GM12875 (cell line): ENCODE data around the gene FGGY.

ENCODE experiments used
- H3K4me3 ChIP-seq: one replicate; pipeline ENCODE4 v1.5.1; 2011; ENCODE audit warnings: low read depth, low read length, control low read depth
- CTCF ChIP-seq: IDR thresholded peaks from 2 replicates; pipeline ENCODE4 v1.5.1; 2011; ENCODE audit warnings: low read depth, mild to moderate bottlenecking, control low read depth, inconsistent platforms, low read length, moderate library complexity, borderline replicate concordance; ENCODE audit not compliant: insufficient read depth

FGGY gene

GRCh38 chr1:59322814-59323213, 25.9 kb downstream of the FGGY start:
- TF ChIP-seq CTCF, result no peak
- H3K4me3 ChIP-seq, result no peak overlapping the region

GRCh38 chr1:59323879-59324278, 27.0 kb downstream of the FGGY start:
- no peak overlapping the region for H3K4me3 ChIP-seq
- no peak for TF ChIP-seq CTCF

GRCh38 chr1:59328353-59328752, 31.5 kb downstream of the FGGY start:
- TF ChIP-seq CTCF, result no peak
- H3K4me3 ChIP-seq, result no peak overlapping the region

GRCh38 chr1:59329412-59330053, 32.6 kb downstream of the FGGY start:
- no peak for TF ChIP-seq CTCF
- no peak overlapping the region for H3K4me3 ChIP-seq

- TF ChIP-seq CTCF, result no peak
- no peak overlapping the region for H3K4me3 ChIP-seq
Measured at GRCh38 chr1:59331686-59332620, 35.1 kb downstream of the FGGY start.

- H3K4me3 ChIP-seq, result no peak overlapping the region
- no peak for TF ChIP-seq CTCF
Measured at GRCh38 chr1:59332983-59333382, 36.1 kb downstream of the FGGY start.
